GM23248 (cell line): ENCODE results near the gene PLXDC2. TPM values are rescaled to one million over a fixed set of nuclear protein-coding genes. Genes with fewer than 3 reads are reported as not detected.
A peak's percentile ranks its signal among the peaks of the same experiment; 100 is the strongest.

ENCODE experiments used
- DNase-seq: peaks from one replicate; pipeline ENCODE4 v3.0.0-alpha.2; 2015
- H2AFZ ChIP-seq: fragments of 200-600 bp; sonication (generic); 2 replicates; pipeline ENCODE4 v1.6.1; 2016; ENCODE audit warnings: antibody characterized with exemption
- H3F3A ChIP-seq: fragments of 200-600 bp; sonication (generic); 2 replicates; pipeline ENCODE4 v1.6.1; 2016; ENCODE audit warnings: mild to moderate bottlenecking, antibody characterized with exemption, mixed run types; ENCODE audit not compliant: insufficient read depth
- H3K27ac ChIP-seq: fragments of 200-600 bp; sonication (generic); 2 replicates; pipeline ENCODE4 v1.5.1; 2016; ENCODE audit warnings: mild to moderate bottlenecking
- H3K27me3 ChIP-seq: fragments of 200-600 bp; sonication (generic); replicated peaks from 2 replicates; pipeline ENCODE4 v1.6.1; 2016; ENCODE audit warnings: mild to moderate bottlenecking; ENCODE audit not compliant: insufficient read depth
- H3K36me3 ChIP-seq: fragments of 200-600 bp; sonication (generic); 2 replicates; pipeline ENCODE4 v1.6.1; 2016; ENCODE audit warnings: low read depth, mild to moderate bottlenecking
- H3K4me1 ChIP-seq: fragments of 200-600 bp; sonication (generic); 2 replicates; pipeline ENCODE4 v1.6.1; 2016; ENCODE audit warnings: mild to moderate bottlenecking; ENCODE audit not compliant: insufficient read depth
- H3K4me2 ChIP-seq: fragments of 200-600 bp; sonication (generic); one replicate; pipeline ENCODE4 v1.6.1; 2016; ENCODE audit warnings: mild to moderate bottlenecking; ENCODE audit not compliant: unreplicated experiment
- H3K4me3 ChIP-seq: fragments of 200-600 bp; sonication (generic); 2 replicates; pipeline ENCODE4 v1.5.1; 2016; ENCODE audit warnings: mild to moderate bottlenecking
- H3K79me2 ChIP-seq: fragments of 200-600 bp; sonication (generic); 2 replicates; pipeline ENCODE4 v1.6.1; 2016; ENCODE audit warnings: mild to moderate bottlenecking; ENCODE audit not compliant: insufficient read depth
- H3K9ac ChIP-seq: fragments of 200-600 bp; sonication (generic); 2 replicates; pipeline ENCODE4 v1.6.1; 2016; ENCODE audit warnings: mild to moderate bottlenecking
- H3K9me2 ChIP-seq: fragments of 200-600 bp; sonication (generic); 2 replicates; pipeline ENCODE4 v1.6.1; 2016; ENCODE audit warnings: mixed run types, mild to moderate bottlenecking, moderate library complexity; ENCODE audit not compliant: insufficient read depth
- H3K9me3 ChIP-seq: fragments of 200-600 bp; sonication (generic); one replicate; pipeline ENCODE4 v1.6.1; 2017; ENCODE audit warnings: low read depth
- H4K20me1 ChIP-seq: fragments of 200-600 bp; sonication (generic); 2 replicates; pipeline ENCODE4 v1.6.0; 2016; ENCODE audit not compliant: insufficient read depth
- EZH2 ChIP-seq: fragments of 200-600 bp; sonication (generic); IDR thresholded peaks from 2 replicates; pipeline ENCODE4 v1.6.1; 2018; ENCODE audit warnings: antibody characterized with exemption, mild to moderate bottlenecking; ENCODE audit not compliant: insufficient read depth, poor library complexity, severe bottlenecking
- EZH2phosphoT487 ChIP-seq: fragments of 200-600 bp; sonication (generic); IDR thresholded peaks from 2 replicates; pipeline ENCODE4 v1.6.1; 2018; ENCODE audit warnings: antibody characterized with exemption, moderate library complexity, mild to moderate bottlenecking, low read depth; ENCODE audit not compliant: insufficient read depth
- WGBS, 2 experiments: methylation state at CpG; one replicate each; pipeline ENCODE4 v1.1.6; 2015 to 2017; ENCODE audit warnings: low lambda C conversion rate in 2 of 2, low coverage in 1 of 2; ENCODE audit errors: missing lambda C conversion rate in 2 of 2; 5-methylcytosine and 5-hydroxymethylcytosine counted together
- in situ Hi-C: fragments of 300-500 bp; cut with MboI; formaldehyde crosslinking; loops from 2 replicates; pipeline ENCODE4 v1.15.0; 2020
- polyA plus RNA-seq: library from polyadenylated mRNA; unstranded; fragments of >200 nt; fragmentation: Nextera tagmentation; extraction: Ambion mirVana; gene quantifications from 2 replicates; pipeline ENCODE4 v1.2.1, GENCODE V29; 2016
- total RNA-seq: library from RNA; depleted of rRNA; stranded (reverse); fragments of >200 nt; shearing (Covaris generic); gene quantifications from 2 replicates; pipeline ENCODE4 v1.2.3, GENCODE V29; 2014

Gene PLXDC2
- total and polyA plus RNA-seq, 2 experiments from 2014 or later: 0.81 to 2.3 TPM

GRCh38 chr10:19803676-19804075 lies 12.6 kb upstream of the PLXDC2 start:
- H3K9ac ChIP-seq: no peak overlapping the region
- no peak overlapping the region for H3K27ac ChIP-seq
- no peak for TF ChIP-seq EZH2phosphoT487
- TF ChIP-seq EZH2: no peak
- no peak for DNase-seq
- H3K4me3 ChIP-seq: no peak overlapping the region
- no peaks in the 10 kb centered on the region for H3K27me3 ChIP-seq
- no peaks in the 10 kb centered on the region for H3K79me2 ChIP-seq
- no peaks in the 10 kb centered on the region for H3K36me3 ChIP-seq
- H3K9me2 ChIP-seq: no peaks in the 10 kb centered on the region
- no peaks in the 10 kb centered on the region for H3F3A ChIP-seq
- 60 to 66% methylated on average over 2 of the region's 2 CpGs for WGBS, 2 experiments
- H4K20me1 ChIP-seq: 0 out of 2 replicates have a peak, but pooled peaks cover 4% of the 10 kb centered on the region
- in situ Hi-C loops: no loop called here
- no peaks in the 10 kb centered on the region for H3K9me3 ChIP-seq
- H3K4me2 ChIP-seq: no peak overlapping the region
- no peaks in the 10 kb centered on the region for H3K4me1 ChIP-seq
- no peak overlapping the region for H2AFZ ChIP-seq

DNA sequence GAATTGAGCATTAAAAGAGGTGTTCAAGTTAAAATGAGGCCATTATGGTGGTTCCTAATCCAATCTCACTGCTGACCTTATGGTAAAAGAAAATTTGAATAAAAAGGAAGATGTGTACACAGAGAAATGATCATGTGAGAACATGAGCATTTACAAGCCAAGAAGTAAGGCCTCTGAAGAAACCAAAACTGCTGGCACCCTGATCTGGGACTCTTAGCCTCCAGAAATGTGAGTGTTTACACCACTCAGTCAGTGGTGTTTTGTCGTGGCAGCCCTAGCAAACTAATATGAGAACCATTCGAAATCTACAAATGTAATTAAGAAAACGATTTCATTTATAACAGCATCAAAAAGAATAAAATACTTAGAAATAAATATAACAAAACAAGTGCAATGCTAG lies 6.8 kb upstream of the PLXDC2 start:
- DNase-seq: no peak
- H3K9me2 ChIP-seq: no peaks in the 10 kb centered on the region
- no peaks in the 10 kb centered on the region for H3K9me3 ChIP-seq
- no peaks in the 10 kb centered on the region for H3F3A ChIP-seq
- no peak for TF ChIP-seq EZH2phosphoT487
- H3K4me2 ChIP-seq: no peak overlapping the region
- no peak overlapping the region for H3K9ac ChIP-seq
- H3K27ac ChIP-seq: no peak overlapping the region
- no peaks in the 10 kb centered on the region for H3K4me1 ChIP-seq
- 54 to 69% methylated on average over 3 of the region's 3 CpGs for WGBS, 2 experiments
- H3K79me2 ChIP-seq: no peaks in the 10 kb centered on the region
- H3K36me3 ChIP-seq: no peaks in the 10 kb centered on the region
- 0 out of 2 replicates have a peak, but pooled peaks cover 4% of the 10 kb centered on the region for H4K20me1 ChIP-seq
- no peak overlapping the region for H2AFZ ChIP-seq
- peaks cover 20% of the 10 kb centered on the region for H3K27me3 ChIP-seq
- in situ Hi-C loops: no loop called here
- no peak overlapping the region for H3K4me3 ChIP-seq

- Histone ChIP-seq H3K4me1 (no peaks in the 10 kb centered on the region), H3K27ac (no peak overlapping the region), H3F3A (no peaks in the 10 kb centered on the region), H3K9me3 (no peaks in the 10 kb centered on the region), H3K79me2 (no peaks in the 10 kb centered on the region), H3K9me2 (no peaks in the 10 kb centered on the region), H3K4me2 (no peak overlapping the region), H3K9ac (no peak overlapping the region), H4K20me1 (no peaks in the 10 kb centered on the region), H3K4me3 (no peak overlapping the region), H3K27me3 (peaks cover 31% of the 10 kb centered on the region), H3K36me3 (no peaks in the 10 kb centered on the region), H2AFZ (no peak overlapping the region)
- peak; percentile 55 for DNase-seq
- in situ Hi-C loops: no loop called here
- WGBS, 2 experiments: 79 to 81% methylated on average over 1 of the region's 1 CpG
- no peak for TF ChIP-seq EZH2
- TF ChIP-seq EZH2phosphoT487: no peak
Measured at GRCh38 chr10:19811540-19811939, 4.7 kb upstream of the PLXDC2 start.

GRCh38 chr10:19812976-19813375 lies 3.3 kb upstream of the PLXDC2 start:
- H4K20me1 ChIP-seq: no peaks in the 10 kb centered on the region
- no peak overlapping the region for H3K4me3 ChIP-seq
- H3K9ac ChIP-seq: no peak overlapping the region
- H3K9me2 ChIP-seq: no peaks in the 10 kb centered on the region
- H3F3A ChIP-seq: no peaks in the 10 kb centered on the region
- H3K27ac ChIP-seq: no peak overlapping the region
- peaks cover 41% of the 10 kb centered on the region for H3K27me3 ChIP-seq
- 63 to 64% methylated on average over 3 of the region's 3 CpGs for WGBS, 2 experiments
- H3K79me2 ChIP-seq: no peaks in the 10 kb centered on the region
- H3K4me1 ChIP-seq: 0 out of 2 replicates have a peak, but pooled peaks cover 5% of the 10 kb centered on the region
- no peak overlapping the region for H2AFZ ChIP-seq
- no peaks in the 10 kb centered on the region for H3K9me3 ChIP-seq
- in situ Hi-C loops: no loop called here
- H3K4me2 ChIP-seq: no peak overlapping the region
- no peak for DNase-seq
- TF ChIP-seq EZH2 (no peak), EZH2phosphoT487 (no peak)
- H3K36me3 ChIP-seq: no peaks in the 10 kb centered on the region
